Measurements from ENCODE around the gene TSPAN11. TPM values are rescaled to one million over a fixed set of nuclear protein-coding genes. Genes with fewer than 3 reads are reported as not detected.

TSPAN11 gene
- total RNA-seq, 2 donors from 2014 or later = 2.5 to 4.1 TPM

DNA sequence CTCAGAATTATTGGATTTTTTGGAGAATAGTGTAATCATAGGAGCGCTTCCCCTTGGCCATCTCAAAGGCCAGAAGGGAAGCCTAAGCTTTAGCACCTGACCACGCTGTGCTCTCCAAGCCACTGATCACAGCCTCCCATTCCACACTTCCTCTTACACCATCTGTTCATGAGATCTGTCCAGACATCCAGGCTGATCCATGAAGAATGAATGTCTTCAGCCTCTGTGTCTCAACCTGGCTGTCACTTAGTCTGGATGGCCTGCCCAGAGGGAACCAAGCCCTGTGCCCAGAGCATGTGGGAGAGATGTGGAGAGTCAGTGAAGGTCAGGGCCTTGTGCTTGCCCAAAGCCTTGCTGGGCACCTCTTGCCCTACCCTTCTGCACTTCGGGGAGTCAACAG is 40.5 kb downstream of the TSPAN11 start:
- Histone ChIP-seq H3K4me3 (no peak overlapping the region), H3K27me3 (no peaks in the 10 kb centered on the region), H3K36me3 (no peaks in the 10 kb centered on the region), H3K4me1 (peaks cover 0 to 29% of the 10 kb centered on the region in 2 donors), H3K27ac (no peak overlapping the region), H3K9me3 (no peaks in the 10 kb centered on the region)
- no peak for DNase-seq (ENCODE audit: low spot score)
- TF ChIP-seq, protein P1, sequence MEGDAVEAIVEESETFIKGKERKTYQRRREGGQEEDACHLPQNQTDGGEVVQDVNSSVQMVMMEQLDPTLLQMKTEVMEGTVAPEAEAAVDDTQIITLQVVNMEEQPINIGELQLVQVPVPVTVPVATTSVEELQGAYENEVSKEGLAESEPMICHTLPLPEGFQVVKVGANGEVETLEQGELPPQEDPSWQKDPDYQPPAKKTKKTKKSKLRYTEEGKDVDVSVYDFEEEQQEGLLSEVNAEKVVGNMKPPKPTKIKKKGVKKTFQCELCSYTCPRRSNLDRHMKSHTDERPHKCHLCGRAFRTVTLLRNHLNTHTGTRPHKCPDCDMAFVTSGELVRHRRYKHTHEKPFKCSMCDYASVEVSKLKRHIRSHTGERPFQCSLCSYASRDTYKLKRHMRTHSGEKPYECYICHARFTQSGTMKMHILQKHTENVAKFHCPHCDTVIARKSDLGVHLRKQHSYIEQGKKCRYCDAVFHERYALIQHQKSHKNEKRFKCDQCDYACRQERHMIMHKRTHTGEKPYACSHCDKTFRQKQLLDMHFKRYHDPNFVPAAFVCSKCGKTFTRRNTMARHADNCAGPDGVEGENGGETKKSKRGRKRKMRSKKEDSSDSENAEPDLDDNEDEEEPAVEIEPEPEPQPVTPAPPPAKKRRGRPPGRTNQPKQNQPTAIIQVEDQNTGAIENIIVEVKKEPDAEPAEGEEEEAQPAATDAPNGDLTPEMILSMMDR (IDR thresholded peaks at IDR 0.05) = no peak

DNA sequence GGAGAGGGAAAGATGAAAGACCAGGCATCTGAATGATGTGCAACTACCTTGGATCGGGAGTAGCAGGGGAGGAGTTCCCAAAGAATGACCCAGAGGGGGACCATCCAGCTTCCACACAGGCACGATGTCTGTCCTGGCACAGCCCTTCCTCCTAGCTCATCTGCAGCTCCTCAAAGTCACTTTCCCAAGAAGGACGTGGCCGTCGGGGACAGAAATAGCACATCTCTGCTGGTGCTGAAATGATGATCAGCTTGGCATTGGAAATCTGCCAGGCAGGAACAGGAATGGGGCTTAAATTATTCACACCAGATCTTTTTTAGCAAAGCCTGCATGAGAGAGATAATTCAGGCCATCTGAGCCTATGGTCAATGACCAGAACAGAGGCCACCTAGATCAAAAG is 41.7 kb downstream of the TSPAN11 start:
- H3K27ac ChIP-seq = peak overlapping the region; percentile 68 to 72

DNA sequence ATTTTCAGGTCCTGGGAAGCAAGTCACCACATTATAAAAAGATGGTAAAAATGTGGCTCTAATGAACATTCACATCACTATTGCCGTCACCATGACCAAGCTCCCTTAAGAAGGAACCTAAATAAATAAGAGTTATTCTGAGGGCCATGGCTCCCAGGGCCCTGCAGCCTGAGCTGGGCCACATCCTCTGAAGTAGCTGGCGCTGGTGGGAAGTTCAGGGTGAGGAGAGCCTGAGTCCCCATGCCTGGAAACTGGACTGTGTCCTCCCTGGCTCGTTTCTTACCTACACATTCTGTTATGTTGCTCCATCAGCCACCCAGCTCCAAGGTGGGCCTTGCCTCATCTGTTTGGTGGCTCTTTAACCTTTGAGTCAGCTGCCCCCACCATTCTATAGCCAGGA is 42.5 kb downstream of the TSPAN11 start:
- Histone ChIP-seq H3K27ac (peak overlapping the region; percentile 68 to 72), H3K9me3 (no peaks in the 10 kb centered on the region), H3K4me3 (no peak overlapping the region), H3K36me3 (no peaks in the 10 kb centered on the region), H3K4me1 (peaks cover 0 to 42% of the 10 kb centered on the region in 2 donors), H3K27me3 (no peaks in the 10 kb centered on the region)
- TF ChIP-seq, protein P1 (IDR thresholded peaks at IDR 0.05) = no peak
- no peak for DNase-seq (ENCODE audit: low spot score)

More for the DNA sequence above, 41.7 kb downstream of the TSPAN11 start:
- TF ChIP-seq, protein P1 (IDR thresholded peaks at IDR 0.05) = no peak
- no peaks in the 10 kb centered on the region for H3K9me3 ChIP-seq
- H3K4me3 ChIP-seq = no peak overlapping the region
- no peaks in the 10 kb centered on the region for H3K36me3 ChIP-seq
- H3K27me3 ChIP-seq = no peaks in the 10 kb centered on the region
- no peak for DNase-seq (ENCODE audit: low spot score)
- peaks cover 0 to 38% of the 10 kb centered on the region in 2 donors for H3K4me1 ChIP-seq

DNA sequence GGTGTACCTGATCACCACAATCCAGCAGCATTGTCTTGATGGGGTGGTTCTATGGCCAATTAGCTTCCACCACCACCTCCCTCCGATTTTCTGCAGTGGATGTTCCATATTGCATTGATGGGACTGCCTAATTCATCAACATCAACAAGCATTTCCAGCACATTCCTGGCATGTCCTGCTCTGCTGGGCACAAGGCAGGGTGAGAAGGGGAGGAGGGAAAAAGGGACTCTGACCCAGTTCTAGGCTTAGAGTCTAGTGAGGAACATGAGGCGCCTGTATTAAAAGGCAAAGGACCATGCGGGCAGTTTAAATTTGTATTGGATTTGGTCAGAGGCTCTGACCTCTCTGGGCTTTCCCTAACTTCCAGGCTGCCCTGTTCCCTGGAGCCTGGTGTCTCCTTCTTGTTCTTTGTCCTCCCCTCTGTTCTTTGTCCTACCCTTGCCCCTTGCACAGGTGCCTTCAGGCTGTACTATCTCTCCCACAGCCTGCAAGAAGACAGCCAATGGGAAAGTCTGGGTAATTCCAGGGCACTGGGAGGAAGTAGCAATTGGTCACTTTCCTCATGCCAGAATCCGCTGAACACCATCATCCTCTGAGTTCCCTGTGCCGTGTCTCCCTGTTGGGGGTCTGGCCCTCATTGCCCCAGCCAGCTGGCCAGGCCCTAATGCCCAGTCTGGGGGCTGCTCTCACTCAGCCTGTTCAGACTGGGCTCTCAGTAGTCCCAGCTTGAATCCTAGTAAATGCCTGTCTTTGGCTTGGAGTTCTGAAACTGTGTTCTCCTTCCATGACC is 43.3 kb downstream of the TSPAN11 start:
- no peak for DNase-seq (ENCODE audit: low spot score)
- Histone ChIP-seq H3K9me3 (no peaks in the 10 kb centered on the region), H3K27me3 (no peaks in the 10 kb centered on the region), H3K36me3 (no peaks in the 10 kb centered on the region), H3K27ac (peak overlapping the region; percentile 8 to 20), H3K4me1 (peaks cover 0 to 43% of the 10 kb centered on the region in 2 donors), H3K4me3 (no peak overlapping the region)
- TF ChIP-seq, protein P1 (IDR thresholded peaks at IDR 0.05) = no peak

GRCh38 chr12:30970559-30971197 is 44.1 kb downstream of the TSPAN11 start:
- Histone ChIP-seq H3K36me3 (no peaks in the 10 kb centered on the region), H3K4me1 (peaks cover 0 to 49% of the 10 kb centered on the region in 2 donors), H3K4me3 (no peak overlapping the region), H3K9me3 (no peaks in the 10 kb centered on the region), H3K27ac (peak overlapping the region; percentile 8 to 20), H3K27me3 (no peaks in the 10 kb centered on the region)
- no peak for DNase-seq (ENCODE audit: low spot score)
- TF ChIP-seq, protein P1 (IDR thresholded peaks at IDR 0.05) = no peak

Measured in right atrium auricular region (tissue), 2 donors.